ENCODE results near the gene NFKBIZ.
"Not testable (repeated sequence)": the region's sequence is repeated elsewhere in the genome, so short reads cannot be mapped to it uniquely, and the experiment has no call there.

The NFKBIZ gene

GRCh38 chr3:101851072-101851770 is 1.9 kb downstream of the NFKBIZ start:
- peak; percentile 72 for DNase-seq

- DNase-seq, result no peak
Measured at GRCh38 chr3:101851850-101852714, 2.8 kb downstream of the NFKBIZ start.

- no peak for DNase-seq
Measured at GRCh38 chr3:101852983-101853840, 3.9 kb downstream of the NFKBIZ start.

- no peak for DNase-seq
Measured at GRCh38 chr3:101853982-101854381, 4.7 kb downstream of the NFKBIZ start.

GRCh38 chr3:101854608-101855304 is 5.4 kb downstream of the NFKBIZ start:
- no peak for DNase-seq

GRCh38 chr3:101857301-101857741 is 8.0 kb downstream of the NFKBIZ start:
- no peak for DNase-seq

GRCh38 chr3:101858464-101859030 is 9.2 kb downstream of the NFKBIZ start:
- DNase-seq, result no peak

- no peak for DNase-seq
Measured at GRCh38 chr3:101859882-101860448, 10.7 kb downstream of the NFKBIZ start.

- peak; percentile 17 for DNase-seq
Measured at GRCh38 chr3:101861212-101861788, 12.0 kb downstream of the NFKBIZ start.

GRCh38 chr3:101861789-101862415 is 12.6 kb downstream of the NFKBIZ start:
- no peak for DNase-seq

GRCh38 chr3:101862416-101863165 is 13.3 kb downstream of the NFKBIZ start:
- no peak for DNase-seq

DNA sequence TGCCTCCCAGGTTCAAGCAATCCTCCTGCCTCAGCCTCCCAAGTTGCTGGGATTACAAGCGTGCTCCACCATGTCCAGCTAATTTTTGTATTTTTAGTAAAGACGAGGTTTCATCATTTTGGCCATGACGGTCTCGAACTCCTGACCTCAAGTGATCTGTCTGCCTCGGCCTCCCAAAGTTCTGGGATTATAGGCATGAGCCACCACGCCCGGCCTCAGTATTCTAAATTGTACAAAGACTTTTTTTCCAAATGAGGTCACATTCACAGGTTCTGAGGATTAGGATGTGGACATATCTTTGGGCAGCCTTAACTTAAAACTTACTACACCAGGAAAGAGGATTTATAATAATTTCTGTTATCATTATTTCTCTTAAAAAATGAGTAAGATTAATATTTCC is 15.6 kb downstream of the NFKBIZ start:
- DNase-seq, result not testable (repeated sequence)

- no peak for DNase-seq
Measured at GRCh38 chr3:101865751-101866509, 16.6 kb downstream of the NFKBIZ start.

- no peak for DNase-seq
Measured at GRCh38 chr3:101867511-101867910, 18.2 kb downstream of the NFKBIZ start.

- no peak for DNase-seq
Measured at GRCh38 chr3:101867996-101868395, 18.7 kb downstream of the NFKBIZ start.

DNA sequence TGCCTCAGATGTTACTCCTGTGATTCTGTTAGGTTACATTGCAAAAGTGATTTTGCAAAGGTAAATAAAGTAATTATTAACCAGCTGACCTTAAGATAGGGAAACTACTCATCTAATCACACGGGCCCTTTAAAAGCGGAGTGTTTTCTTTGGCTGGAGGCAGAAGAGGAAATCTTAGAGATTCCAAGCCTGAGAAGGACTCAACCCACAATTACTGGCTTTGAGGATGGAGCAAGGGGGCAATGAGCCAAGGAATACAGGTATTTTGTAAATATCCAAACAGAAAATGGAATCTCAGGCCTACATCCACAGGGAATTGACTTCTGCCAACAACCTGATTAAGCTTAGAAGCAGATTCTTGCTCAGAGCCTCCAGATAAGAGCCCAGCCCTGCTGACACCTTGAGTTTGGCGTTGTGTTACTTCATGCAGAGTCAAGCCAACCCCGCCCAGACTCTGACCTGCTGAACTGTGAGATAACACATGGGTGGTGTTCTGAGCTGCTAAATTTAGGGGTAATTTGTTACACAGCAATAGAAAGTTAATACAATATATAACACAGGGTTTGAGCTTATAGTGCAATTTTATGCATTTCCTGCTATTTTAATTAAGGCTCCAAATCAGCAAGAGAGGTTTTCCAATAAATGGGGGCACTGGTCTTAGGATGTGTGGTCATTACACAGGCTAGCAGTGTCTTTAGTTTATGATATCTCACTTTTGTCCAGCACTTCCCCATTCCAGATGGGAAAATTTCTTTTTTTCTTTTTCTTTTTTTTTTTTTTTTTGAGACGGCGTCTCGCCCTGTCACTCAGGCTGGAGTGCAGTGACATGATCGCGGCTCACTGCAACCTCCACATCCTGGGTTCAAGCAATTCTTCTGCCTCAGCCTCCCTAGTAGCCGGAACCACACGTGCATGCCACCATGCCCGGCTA is 19.5 kb downstream of the NFKBIZ start:
- no peak for DNase-seq

DNA sequence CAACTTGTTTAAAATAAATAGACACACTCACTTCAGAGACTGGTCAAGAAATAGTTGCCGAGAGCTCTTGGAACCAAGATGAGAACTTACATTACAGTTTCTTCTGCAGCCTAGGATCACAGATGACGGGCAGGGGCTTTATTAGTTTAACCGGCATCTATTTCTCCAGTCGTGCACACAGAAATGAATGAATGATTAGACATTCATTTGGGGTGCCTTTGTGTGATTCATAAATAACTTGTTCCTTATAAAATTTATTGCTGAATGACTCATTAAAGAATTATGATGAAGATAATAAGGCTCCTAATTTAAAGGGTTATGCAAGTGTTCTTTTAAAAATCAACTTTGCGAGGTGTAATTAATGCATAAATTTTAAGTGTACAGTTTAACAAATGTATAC is 20.8 kb downstream of the NFKBIZ start:
- no peak for DNase-seq

GRCh38 chr3:101873619-101874018 is 24.3 kb downstream of the NFKBIZ start:
- DNase-seq, result no peak

Measured in activated CD4-positive, alpha-beta T cell treated with anti-CD3 and anti-CD28 coated beads, Interleukin-2, Interleukin-6, amounts not matched to agents 100 ng/mL and 50 ng/mL, durations not matched to agents 16 hours and 8 hours (primary cell).